ENCODE data around the gene FBXO24. TPM values are rescaled to one million over a fixed set of nuclear protein-coding genes. Genes with fewer than 3 reads are reported as not detected.

Gene FBXO24
- polyA plus RNA-seq, 1 of the 3 experiments (the other 2 are of a cell fraction): 0.94 TPM

GRCh38 chr7:100538348-100538653 lies 47.8 kb upstream of the FBXO24 start:
- ChIA-PET CTCF (interaction anchor here (1.0 to 19.1 kb wide), 5 partner anchors 23 to 70 kb away, joined by 3 to 353 read pairs (median 11); partner anchors contain the start of gene NYAP1), POLR2A (interaction anchor here (0.8 kb wide), 1 partner anchor 48 kb away, joined by 3 read pairs; the partner anchor contains the start of genes FBXO24 and LRCH4)
- H3K79me2 ChIP-seq (ENCODE audit: insufficient read depth): peaks cover 9% of the 10 kb centered on the region; the same call in 1 of the 2 replicates
- TF ChIP-seq FOSL2 (IDR thresholded peaks at IDR 0.05; ENCODE audit: borderline replicate concordance, low read depth) (no peak), MXI1 (IDR thresholded peaks at IDR 0.05; ENCODE audit: low read depth, low read length) (no peak), SMC3 (IDR thresholded peaks at IDR 0.05; ENCODE audit: low read depth, low read length) (no peak)
- TF ChIP-seq, protein P1, sequence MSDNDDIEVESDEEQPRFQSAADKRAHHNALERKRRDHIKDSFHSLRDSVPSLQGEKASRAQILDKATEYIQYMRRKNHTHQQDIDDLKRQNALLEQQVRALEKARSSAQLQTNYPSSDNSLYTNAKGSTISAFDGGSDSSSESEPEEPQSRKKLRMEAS (IDR thresholded peaks at IDR 0.05; ENCODE audit: low read depth): no peak
- 6% methylated on average over 8 of the region's 8 CpGs for WGBS (ENCODE audit: low lambda C conversion rate)
- H2AFZ ChIP-seq (ENCODE audit: low read depth): peak overlapping the region; percentile 83
- DNase-seq: no peak
- peak overlapping the region; percentile 17; the same call in 1 of the 2 replicates for H3K9ac ChIP-seq
- H3K4me2 ChIP-seq: peak overlapping the region; percentile 85
- peaks cover 0 to 11% of the 10 kb centered on the region in 2 experiments; a peak in 2 of 4 replicates for H3K4me1 ChIP-seq (ENCODE audit: control insufficient read depth in 1 of 2, insufficient read depth in 2 of 2, low read depth in 1 of 2, low read length in 1 of 2)
- H3K36me3 ChIP-seq (replicated peaks in 1 of 2; ENCODE audit: control insufficient read depth in 1 of 2, insufficient read depth in 2 of 2, low read length in 1 of 2): no peaks in the 10 kb centered on the region
- H3K9me2 ChIP-seq: no peaks in the 10 kb centered on the region
- H3K9me3 ChIP-seq: no peaks in the 10 kb centered on the region
- H3K27me3 ChIP-seq (ENCODE audit: insufficient read depth): no peaks in the 10 kb centered on the region
- peak overlapping the region; percentile 42 to 59 for H3K4me3 ChIP-seq (ENCODE audit: low read depth in 2 of 2, low read length in 1 of 2)
- no peaks in the 10 kb centered on the region for H4K20me1 ChIP-seq (ENCODE audit: insufficient read depth)
- H3F3A ChIP-seq (replicated peaks; ENCODE audit: insufficient read depth): peaks cover 2% of the 10 kb centered on the region
- peak overlapping the region in 1 of 2 experiments; percentile 63; a peak in 1 of 4 replicates for H3K27ac ChIP-seq (ENCODE audit: low read depth in 2 of 2, low read length in 1 of 2)

- TF ChIP-seq, protein P1 (IDR thresholded peaks at IDR 0.05; ENCODE audit: low read depth): peak; percentile 97
- TF ChIP-seq, protein P2, sequence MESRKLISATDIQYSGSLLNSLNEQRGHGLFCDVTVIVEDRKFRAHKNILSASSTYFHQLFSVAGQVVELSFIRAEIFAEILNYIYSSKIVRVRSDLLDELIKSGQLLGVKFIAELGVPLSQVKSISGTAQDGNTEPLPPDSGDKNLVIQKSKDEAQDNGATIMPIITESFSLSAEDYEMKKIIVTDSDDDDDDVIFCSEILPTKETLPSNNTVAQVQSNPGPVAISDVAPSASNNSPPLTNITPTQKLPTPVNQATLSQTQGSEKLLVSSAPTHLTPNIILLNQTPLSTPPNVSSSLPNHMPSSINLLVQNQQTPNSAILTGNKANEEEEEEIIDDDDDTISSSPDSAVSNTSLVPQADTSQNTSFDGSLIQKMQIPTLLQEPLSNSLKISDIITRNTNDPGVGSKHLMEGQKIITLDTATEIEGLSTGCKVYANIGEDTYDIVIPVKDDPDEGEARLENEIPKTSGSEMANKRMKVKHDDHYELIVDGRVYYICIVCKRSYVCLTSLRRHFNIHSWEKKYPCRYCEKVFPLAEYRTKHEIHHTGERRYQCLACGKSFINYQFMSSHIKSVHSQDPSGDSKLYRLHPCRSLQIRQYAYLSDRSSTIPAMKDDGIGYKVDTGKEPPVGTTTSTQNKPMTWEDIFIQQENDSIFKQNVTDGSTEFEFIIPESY (IDR thresholded peaks at IDR 0.05; ENCODE audit: borderline replicate concordance, low read depth): peak; percentile 90
- TF ChIP-seq, protein P3, sequence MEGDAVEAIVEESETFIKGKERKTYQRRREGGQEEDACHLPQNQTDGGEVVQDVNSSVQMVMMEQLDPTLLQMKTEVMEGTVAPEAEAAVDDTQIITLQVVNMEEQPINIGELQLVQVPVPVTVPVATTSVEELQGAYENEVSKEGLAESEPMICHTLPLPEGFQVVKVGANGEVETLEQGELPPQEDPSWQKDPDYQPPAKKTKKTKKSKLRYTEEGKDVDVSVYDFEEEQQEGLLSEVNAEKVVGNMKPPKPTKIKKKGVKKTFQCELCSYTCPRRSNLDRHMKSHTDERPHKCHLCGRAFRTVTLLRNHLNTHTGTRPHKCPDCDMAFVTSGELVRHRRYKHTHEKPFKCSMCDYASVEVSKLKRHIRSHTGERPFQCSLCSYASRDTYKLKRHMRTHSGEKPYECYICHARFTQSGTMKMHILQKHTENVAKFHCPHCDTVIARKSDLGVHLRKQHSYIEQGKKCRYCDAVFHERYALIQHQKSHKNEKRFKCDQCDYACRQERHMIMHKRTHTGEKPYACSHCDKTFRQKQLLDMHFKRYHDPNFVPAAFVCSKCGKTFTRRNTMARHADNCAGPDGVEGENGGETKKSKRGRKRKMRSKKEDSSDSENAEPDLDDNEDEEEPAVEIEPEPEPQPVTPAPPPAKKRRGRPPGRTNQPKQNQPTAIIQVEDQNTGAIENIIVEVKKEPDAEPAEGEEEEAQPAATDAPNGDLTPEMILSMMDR (IDR thresholded peaks at IDR 0.05): no peak
- TF ChIP-seq FOXM1 (IDR thresholded peaks at IDR 0.05; ENCODE audit: low read depth) (no peak), MXI1 (IDR thresholded peaks at IDR 0.05; ENCODE audit: low read depth, low read length) (peak; percentile 100), PBX3 (IDR thresholded peaks at IDR 0.05) (peak; percentile 89), TEAD4 (IDR thresholded peaks at IDR 0.05; ENCODE audit: borderline replicate concordance, insufficient read depth) (no peak), TAF1 (IDR thresholded peaks at IDR 0.05; ENCODE audit: borderline replicate concordance, low read depth, low read length) (peak; percentile 78), USF1 (IDR thresholded peaks at IDR 0.05; ENCODE audit: borderline replicate concordance, low read depth) (peak; percentile 17; the same call in 1 of the 2 replicates), RFX5 (IDR thresholded peaks at IDR 0.05; ENCODE audit: low read length) (peak; percentile 89), NRF1 (IDR thresholded peaks at IDR 0.05; ENCODE audit: low read depth, low read length) (peak; percentile 97), POLR2AphosphoS5 (IDR thresholded peaks at IDR 0.05; ENCODE audit: low read depth, low read length) (peak; percentile 73), FOSL2 (IDR thresholded peaks at IDR 0.05; ENCODE audit: borderline replicate concordance, low read depth) (no peak), EP300 (IDR thresholded peaks at IDR 0.05; ENCODE audit: borderline replicate concordance in 1 of 2, low read depth in 1 of 2, low read length in 1 of 2) (0 out of 4 replicates have a peak, but pooled peaks of 1 of the 2 experiments have one; percentile 10), SIN3A (IDR thresholded peaks at IDR 0.05; ENCODE audit: borderline replicate concordance, low read depth, low read length) (peak; percentile 100), SMC3 (IDR thresholded peaks at IDR 0.05; ENCODE audit: low read depth, low read length) (0 out of 2 replicates have a peak, but pooled peaks have one; percentile 1)
- Histone ChIP-seq H4K20me1 (ENCODE audit: insufficient read depth) (no peaks in the 10 kb centered on the region), H3K4me2 (peak within 1 kb of the TSS; percentile 89), H3K79me2 (ENCODE audit: insufficient read depth) (peaks cover 10% of the 10 kb centered on the region; the same call in 1 of the 2 replicates), H3K9ac (peak within 1 kb of the TSS; percentile 59), H3K27me3 (ENCODE audit: insufficient read depth) (no peaks in the 10 kb centered on the region), H3K36me3 (replicated peaks in 1 of 2; ENCODE audit: control insufficient read depth in 1 of 2, insufficient read depth in 2 of 2, low read length in 1 of 2) (no peaks in the 10 kb centered on the region), H3K4me1 (ENCODE audit: control insufficient read depth in 1 of 2, insufficient read depth in 2 of 2, low read depth in 1 of 2, low read length in 1 of 2) (peaks cover 0 to 11% of the 10 kb centered on the region in 2 experiments; a peak in 2 of 4 replicates), H3F3A (replicated peaks; ENCODE audit: insufficient read depth) (peaks cover 5% of the 10 kb centered on the region), H3K27ac (ENCODE audit: low read depth in 2 of 2, low read length in 1 of 2) (peak within 1 kb of the TSS in 1 of 2 experiments; percentile 63; a peak in 2 of 4 replicates), H2AFZ (ENCODE audit: low read depth) (peak within 1 kb of the TSS; percentile 83), H3K9me3 (no peaks in the 10 kb centered on the region), H3K4me3 (ENCODE audit: low read depth in 2 of 2, low read length in 1 of 2) (peak within 1 kb of the TSS; percentile 69 to 92), H3K9me2 (no peaks in the 10 kb centered on the region)
- ChIA-PET POLR2A (interaction anchor here (0.7 to 1.2 kb wide), 6 partner anchors 11 to 336 kb away, joined by 3 to 8 read pairs (median 3); partner anchors contain the start of genes FBXO24, LRCH4 and SRRT), CTCF (interaction anchor here (0.7 to 19.1 kb wide), 8 partner anchors 22 to 153 kb away, joined by 3 to 353 read pairs (median 6); partner anchors contain the start of gene NYAP1)
- peak; percentile 100 for DNase-seq
- under 1% methylated on average over 54 of the region's 60 CpGs for WGBS (ENCODE audit: low lambda C conversion rate)
These were observed 47.3 kb upstream of the FBXO24 start, which contains the start of gene AGFG2 for GRCh38 chr7:100538654-100539435. AGFG2 (plus strand) TSS chr7:100539203; CDS start chr7:100539347, 144 bp downstream.
